ENCODE data around the gene MATK.

Gene MATK, protein sequence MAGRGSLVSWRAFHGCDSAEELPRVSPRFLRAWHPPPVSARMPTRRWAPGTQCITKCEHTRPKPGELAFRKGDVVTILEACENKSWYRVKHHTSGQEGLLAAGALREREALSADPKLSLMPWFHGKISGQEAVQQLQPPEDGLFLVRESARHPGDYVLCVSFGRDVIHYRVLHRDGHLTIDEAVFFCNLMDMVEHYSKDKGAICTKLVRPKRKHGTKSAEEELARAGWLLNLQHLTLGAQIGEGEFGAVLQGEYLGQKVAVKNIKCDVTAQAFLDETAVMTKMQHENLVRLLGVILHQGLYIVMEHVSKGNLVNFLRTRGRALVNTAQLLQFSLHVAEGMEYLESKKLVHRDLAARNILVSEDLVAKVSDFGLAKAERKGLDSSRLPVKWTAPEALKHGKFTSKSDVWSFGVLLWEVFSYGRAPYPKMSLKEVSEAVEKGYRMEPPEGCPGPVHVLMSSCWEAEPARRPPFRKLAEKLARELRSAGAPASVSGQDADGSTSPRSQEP

DNA sequence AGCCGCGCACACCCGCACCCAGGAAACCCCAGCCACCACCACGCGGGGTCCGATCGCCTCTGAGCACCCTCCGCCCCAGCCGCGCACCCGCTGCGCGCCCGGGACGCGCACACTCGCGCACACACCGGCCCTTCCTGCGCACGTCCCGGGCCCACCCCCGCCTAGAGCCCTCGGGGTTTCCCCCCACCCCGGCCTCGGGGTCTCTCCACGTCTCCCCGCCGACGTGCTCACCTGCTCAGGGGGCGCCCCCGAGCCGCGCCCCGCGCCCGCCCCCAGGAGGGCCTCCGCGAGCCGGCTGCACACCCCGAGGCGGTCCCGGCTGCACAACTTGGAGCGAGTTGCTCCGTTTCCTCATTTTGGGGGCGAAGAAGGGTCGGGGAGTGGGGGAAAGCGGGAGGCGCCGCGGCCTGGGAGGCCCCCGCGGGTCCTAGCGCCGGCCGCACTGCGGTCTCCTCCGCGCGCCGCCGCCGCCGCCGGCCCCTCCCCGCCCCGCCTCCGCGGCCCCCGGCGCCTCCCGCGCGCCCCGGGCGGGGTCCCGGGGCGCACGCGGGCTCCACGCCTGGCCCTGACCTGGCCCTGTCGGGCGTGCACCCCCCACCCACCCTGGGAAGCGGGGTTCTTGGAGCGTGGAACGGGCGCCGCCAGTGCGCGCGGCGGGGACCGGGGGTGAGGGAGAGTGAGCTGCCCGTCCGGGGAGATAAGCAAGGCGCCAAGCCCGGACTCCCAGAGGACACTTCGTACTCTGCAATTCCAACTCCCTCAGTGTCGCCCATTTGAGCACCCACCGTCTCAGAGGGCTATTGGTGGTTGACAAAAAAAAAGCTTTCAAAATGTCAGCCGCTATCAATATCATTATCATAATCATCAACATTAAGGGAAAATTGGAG lies at the start of gene MATK:
MATK (minus strand) TSS at position 444 of the 887 bp plus-strand sequence. CDS start 1,246 bp downstream, outside the sequence.
- H3K4me3 ChIP-seq: peak within 1 kb of the TSS; percentile 45
- TF ChIP-seq, protein P1, sequence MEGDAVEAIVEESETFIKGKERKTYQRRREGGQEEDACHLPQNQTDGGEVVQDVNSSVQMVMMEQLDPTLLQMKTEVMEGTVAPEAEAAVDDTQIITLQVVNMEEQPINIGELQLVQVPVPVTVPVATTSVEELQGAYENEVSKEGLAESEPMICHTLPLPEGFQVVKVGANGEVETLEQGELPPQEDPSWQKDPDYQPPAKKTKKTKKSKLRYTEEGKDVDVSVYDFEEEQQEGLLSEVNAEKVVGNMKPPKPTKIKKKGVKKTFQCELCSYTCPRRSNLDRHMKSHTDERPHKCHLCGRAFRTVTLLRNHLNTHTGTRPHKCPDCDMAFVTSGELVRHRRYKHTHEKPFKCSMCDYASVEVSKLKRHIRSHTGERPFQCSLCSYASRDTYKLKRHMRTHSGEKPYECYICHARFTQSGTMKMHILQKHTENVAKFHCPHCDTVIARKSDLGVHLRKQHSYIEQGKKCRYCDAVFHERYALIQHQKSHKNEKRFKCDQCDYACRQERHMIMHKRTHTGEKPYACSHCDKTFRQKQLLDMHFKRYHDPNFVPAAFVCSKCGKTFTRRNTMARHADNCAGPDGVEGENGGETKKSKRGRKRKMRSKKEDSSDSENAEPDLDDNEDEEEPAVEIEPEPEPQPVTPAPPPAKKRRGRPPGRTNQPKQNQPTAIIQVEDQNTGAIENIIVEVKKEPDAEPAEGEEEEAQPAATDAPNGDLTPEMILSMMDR (IDR thresholded peaks at IDR 0.05): no peak
- DNase-seq (ENCODE audit: low spot score): no peak
- H3K27ac ChIP-seq: no peak within 1 kb of the TSS

DNA sequence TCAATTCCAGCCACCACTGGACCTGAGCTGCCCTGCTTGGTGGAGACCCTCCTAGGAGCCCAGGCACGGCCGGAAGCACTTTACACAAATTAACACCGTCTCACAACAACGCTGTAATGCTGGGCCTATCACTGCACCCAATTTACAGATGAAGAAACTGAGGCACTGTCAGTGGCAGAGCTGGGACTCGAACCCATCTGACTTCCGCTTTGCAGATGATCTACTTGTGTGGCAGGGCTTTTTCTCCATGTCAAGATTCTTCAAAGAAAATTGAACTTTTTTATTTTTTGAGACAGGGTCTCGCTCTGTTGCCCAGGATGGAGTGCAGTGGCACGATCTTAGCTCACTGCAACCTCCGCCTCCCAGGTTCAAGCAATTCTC lies 48.9 kb upstream of the MATK start:
- Histone ChIP-seq H3K4me3 (no peak overlapping the region), H3K27ac (no peak overlapping the region)
- no peak for DNase-seq (ENCODE audit: low spot score)
- TF ChIP-seq, protein P1 (IDR thresholded peaks at IDR 0.05): no peak

DNA sequence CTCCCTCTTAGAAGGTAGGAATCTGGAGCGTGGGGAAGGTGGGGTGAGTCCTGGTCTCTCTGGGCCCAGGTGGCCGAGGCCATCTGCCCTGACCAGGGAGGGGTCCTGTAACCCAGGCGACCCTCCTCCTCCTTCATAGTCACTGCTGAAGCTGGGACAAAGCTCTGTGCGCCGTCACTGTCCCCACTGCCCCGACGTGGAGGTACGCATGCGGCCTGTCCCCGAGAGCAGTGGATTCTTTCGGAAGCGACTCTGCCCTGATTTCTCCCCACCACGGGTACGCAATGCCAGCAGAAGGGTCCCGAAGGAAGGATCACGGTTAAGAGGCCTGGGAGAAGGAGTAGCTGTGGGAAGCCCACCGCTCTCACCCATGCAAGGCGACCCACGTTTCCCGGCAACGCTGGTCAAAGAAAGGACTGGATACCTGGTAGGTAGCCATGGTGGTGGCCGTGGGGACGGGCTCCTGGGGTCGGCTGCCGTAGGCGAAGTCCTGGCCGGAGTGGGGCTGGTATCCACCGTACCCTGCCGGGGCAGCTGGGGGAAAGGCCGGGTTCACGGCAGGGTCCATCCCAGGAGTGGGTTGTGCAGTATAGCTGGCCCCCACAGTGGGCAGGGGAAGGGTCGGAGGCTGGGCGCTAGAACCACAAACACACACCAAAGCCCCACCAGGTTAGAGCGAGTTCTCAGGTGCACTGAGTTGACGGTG lies 48.3 kb upstream of the MATK start:
- Histone ChIP-seq H3K4me3 (no peak overlapping the region), H3K27ac (no peak overlapping the region)
- no peak for DNase-seq (ENCODE audit: low spot score)
- TF ChIP-seq, protein P1 (IDR thresholded peaks at IDR 0.05): no peak

DNA sequence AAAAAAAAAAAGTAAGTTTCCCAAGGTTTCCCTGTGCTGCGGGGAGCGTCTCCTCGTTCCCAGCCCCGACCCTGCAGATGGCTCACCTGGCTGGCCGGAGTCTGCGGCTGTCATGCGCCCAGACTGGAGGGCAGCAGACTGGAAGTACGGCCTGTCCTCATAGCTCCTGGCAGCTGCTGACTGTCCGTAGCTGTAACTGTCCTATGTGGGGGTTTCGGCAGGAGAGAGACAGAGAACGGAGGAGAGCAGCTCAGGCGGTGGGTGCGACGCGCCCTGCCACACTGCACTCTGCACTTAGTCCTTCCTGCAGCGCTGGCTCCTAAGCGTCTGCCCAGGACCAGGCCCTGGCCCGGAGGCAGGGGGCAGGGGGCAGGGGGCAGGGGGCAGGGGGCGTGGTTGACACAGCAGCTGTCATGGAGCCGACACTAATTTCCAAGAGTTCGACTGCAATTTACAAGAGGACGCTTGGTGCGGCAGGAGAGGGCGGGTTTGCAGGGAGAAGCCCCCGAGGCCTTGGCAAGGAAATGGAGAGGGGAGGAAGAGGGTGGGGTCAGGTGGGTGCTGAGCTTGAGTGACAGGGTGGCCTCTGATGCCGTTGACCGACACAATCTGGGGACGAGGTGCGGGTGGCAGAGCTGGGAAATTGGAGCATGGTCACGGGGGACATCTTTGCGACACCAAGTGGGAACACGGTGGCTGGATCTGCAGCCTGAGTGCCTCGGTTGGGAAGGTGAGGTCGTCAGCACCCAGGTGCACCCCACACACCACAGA lies 47.6 kb upstream of the MATK start:
- no peak overlapping the region for H3K4me3 ChIP-seq
- DNase-seq (ENCODE audit: low spot score): no peak
- TF ChIP-seq, protein P1 (IDR thresholded peaks at IDR 0.05): no peak

DNA sequence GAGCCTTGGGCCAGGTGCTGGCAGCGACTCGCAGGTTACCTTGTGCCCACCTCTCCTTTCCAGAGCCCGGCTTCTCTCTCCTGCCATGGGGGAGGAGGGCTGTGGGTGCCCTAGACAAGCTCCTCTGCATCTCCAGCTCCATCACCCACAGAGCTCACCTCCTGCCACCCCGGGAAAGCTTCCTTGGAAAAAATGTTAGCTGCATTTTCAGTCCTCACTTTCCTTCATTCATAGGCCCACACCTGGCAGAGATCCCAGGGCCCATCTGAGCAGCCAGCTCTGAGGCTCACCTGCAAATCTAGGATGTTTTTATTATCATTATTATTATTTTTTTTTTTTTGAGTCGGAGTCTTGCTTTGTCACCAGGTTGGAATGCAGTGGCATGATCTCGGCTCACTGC lies 45.8 kb upstream of the MATK start:
- H3K27ac ChIP-seq: no peak overlapping the region
- TF ChIP-seq, protein P1 (IDR thresholded peaks at IDR 0.05): no peak
- no peak overlapping the region for H3K4me3 ChIP-seq
- DNase-seq (ENCODE audit: low spot score): no peak

More for the DNA sequence above, 47.6 kb upstream of the MATK start:
- no peak overlapping the region for H3K27ac ChIP-seq

DNA sequence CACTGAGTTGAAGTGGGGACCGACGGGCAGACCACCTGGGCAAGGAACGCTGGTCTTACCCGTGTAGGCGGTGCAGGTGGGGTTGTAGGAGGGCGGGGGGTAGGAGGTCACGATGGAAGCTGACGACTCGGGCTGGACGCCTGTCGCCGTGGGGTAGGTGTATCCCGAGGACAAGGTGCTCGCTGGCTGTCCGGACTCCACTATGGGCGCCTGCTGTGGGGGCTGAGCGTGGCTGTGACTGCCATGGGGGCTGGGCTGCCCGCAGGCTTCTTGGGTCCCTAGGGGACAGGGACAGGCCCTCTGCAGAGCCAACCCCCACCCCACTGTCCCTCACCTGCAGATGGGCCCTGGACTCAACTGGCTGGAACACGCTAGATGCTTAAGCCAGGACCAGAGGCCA lies 45.4 kb upstream of the MATK start:
- H3K4me3 ChIP-seq: no peak overlapping the region
- DNase-seq (ENCODE audit: low spot score): no peak
- TF ChIP-seq, protein P1 (IDR thresholded peaks at IDR 0.05): no peak
- no peak overlapping the region for H3K27ac ChIP-seq
